HL-60 (cell line): ENCODE data around the gene GRK6.
A peak's percentile ranks its signal among the peaks of the same experiment; 100 is the strongest.

Experiments used
- DNase-seq, 2 experiments: peaks; one replicate each; pipeline ENCODE4 v3.0.0-alpha.2; 2010 to 2020; ENCODE audit warnings: low read depth in 1 of 2, low spot score in 1 of 2
- H3K27ac ChIP-seq: fragments of 250-450 bp; sonication (Bioruptor Pico); replicated peaks from 2 replicates; pipeline ENCODE4 v1.5.1; 2020; ENCODE audit warnings: mild to moderate bottlenecking, moderate library complexity
- H3K27me3 ChIP-seq: fragments of 250-450 bp; sonication (Bioruptor Pico); 2 replicates; pipeline ENCODE4 v1.5.1; 2021; ENCODE audit warnings: mild to moderate bottlenecking, moderate library complexity; ENCODE audit not compliant: insufficient read depth, poor library complexity, severe bottlenecking
- H3K4me3 ChIP-seq: replicated peaks from 2 replicates; pipeline ENCODE4 v1.5.1; 2011; ENCODE audit warnings: mild to moderate bottlenecking, control low read depth, low read length; ENCODE audit not compliant: insufficient read depth
- GABPA ChIP-seq: IDR thresholded peaks from 2 replicates; pipeline ENCODE4 v1.6.1; 2012; ENCODE audit warnings: low read depth
- POLR2AphosphoS5 ChIP-seq: IDR thresholded peaks from 2 replicates; pipeline ENCODE4 v1.6.1; 2012; ENCODE audit warnings: low read depth
- SPI1 ChIP-seq: IDR thresholded peaks from 2 replicates; pipeline ENCODE4 v1.6.1; 2012; ENCODE audit warnings: low read depth, mild to moderate bottlenecking, borderline replicate concordance
- TF ChIP-seq, protein P1 (sequence below): IDR thresholded peaks from one replicate; pipeline ENCODE4 v1.5.1; 2011; ENCODE audit warnings: low read length, control low read depth, inconsistent platforms; ENCODE audit not compliant: insufficient read depth
- TF ChIP-seq, protein P2 (sequence below): IDR thresholded peaks from 2 replicates; pipeline ENCODE4 v1.6.1; 2012; ENCODE audit warnings: low read depth; ENCODE audit not compliant: insufficient replicate concordance

Gene GRK6

DNA sequence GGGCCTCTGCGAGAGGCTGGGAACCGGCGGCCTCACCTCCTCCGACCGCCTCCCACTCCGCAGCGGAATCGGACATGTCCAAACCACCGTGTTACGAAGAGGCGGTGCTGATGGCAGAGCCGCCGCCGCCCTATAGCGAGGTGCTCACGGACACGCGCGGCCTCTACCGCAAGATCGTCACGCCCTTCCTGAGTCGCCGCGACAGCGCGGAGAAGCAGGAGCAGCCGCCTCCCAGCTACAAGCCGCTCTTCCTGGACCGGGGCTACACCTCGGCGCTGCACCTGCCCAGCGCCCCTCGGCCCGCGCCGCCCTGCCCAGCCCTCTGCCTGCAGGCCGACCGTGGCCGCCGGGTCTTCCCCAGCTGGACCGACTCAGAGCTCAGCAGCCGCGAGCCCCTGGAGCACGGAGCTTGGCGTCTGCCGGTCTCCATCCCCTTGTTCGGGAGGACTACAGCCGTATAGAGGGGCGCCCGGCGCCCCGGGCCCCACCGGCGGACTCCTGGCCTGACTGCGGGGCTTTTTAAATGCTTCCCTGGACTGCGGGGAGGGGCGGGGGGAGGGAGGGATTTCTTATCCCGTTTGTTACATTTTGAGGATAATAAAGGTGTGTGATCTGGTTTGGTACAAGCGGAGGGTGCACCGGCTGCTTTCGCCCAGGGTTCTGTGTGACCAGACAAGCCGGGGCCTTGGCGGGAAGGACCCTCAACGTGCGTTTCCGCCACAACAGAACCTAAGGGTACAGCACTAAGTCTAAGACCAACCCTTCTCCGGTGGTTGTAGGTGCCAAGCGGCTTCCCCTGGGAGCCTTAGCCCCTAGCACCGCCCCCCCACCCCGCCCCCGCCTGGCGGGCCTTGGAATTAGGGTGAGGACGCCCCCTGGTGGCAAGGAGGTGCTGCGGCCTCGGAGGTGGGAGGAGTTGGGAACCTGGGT lies 29.4 kb downstream of the GRK6 start:
- TF ChIP-seq, protein P1, sequence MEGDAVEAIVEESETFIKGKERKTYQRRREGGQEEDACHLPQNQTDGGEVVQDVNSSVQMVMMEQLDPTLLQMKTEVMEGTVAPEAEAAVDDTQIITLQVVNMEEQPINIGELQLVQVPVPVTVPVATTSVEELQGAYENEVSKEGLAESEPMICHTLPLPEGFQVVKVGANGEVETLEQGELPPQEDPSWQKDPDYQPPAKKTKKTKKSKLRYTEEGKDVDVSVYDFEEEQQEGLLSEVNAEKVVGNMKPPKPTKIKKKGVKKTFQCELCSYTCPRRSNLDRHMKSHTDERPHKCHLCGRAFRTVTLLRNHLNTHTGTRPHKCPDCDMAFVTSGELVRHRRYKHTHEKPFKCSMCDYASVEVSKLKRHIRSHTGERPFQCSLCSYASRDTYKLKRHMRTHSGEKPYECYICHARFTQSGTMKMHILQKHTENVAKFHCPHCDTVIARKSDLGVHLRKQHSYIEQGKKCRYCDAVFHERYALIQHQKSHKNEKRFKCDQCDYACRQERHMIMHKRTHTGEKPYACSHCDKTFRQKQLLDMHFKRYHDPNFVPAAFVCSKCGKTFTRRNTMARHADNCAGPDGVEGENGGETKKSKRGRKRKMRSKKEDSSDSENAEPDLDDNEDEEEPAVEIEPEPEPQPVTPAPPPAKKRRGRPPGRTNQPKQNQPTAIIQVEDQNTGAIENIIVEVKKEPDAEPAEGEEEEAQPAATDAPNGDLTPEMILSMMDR, result peak; percentile 85
- TF ChIP-seq GABPA (peak; percentile 19; the same call in 1 of the 2 replicates), SPI1 (no peak), POLR2AphosphoS5 (peak; percentile 16)
- TF ChIP-seq, protein P2, sequence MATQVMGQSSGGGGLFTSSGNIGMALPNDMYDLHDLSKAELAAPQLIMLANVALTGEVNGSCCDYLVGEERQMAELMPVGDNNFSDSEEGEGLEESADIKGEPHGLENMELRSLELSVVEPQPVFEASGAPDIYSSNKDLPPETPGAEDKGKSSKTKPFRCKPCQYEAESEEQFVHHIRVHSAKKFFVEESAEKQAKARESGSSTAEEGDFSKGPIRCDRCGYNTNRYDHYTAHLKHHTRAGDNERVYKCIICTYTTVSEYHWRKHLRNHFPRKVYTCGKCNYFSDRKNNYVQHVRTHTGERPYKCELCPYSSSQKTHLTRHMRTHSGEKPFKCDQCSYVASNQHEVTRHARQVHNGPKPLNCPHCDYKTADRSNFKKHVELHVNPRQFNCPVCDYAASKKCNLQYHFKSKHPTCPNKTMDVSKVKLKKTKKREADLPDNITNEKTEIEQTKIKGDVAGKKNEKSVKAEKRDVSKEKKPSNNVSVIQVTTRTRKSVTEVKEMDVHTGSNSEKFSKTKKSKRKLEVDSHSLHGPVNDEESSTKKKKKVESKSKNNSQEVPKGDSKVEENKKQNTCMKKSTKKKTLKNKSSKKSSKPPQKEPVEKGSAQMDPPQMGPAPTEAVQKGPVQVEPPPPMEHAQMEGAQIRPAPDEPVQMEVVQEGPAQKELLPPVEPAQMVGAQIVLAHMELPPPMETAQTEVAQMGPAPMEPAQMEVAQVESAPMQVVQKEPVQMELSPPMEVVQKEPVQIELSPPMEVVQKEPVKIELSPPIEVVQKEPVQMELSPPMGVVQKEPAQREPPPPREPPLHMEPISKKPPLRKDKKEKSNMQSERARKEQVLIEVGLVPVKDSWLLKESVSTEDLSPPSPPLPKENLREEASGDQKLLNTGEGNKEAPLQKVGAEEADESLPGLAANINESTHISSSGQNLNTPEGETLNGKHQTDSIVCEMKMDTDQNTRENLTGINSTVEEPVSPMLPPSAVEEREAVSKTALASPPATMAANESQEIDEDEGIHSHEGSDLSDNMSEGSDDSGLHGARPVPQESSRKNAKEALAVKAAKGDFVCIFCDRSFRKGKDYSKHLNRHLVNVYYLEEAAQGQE, result no peak
- Histone ChIP-seq H3K27ac (peak overlapping the region; percentile 80), H3K4me3 (peak overlapping the region; percentile 75), H3K27me3 (no peaks in the 10 kb centered on the region)
- DNase-seq, result peak; percentile 80 to 94

DNA sequence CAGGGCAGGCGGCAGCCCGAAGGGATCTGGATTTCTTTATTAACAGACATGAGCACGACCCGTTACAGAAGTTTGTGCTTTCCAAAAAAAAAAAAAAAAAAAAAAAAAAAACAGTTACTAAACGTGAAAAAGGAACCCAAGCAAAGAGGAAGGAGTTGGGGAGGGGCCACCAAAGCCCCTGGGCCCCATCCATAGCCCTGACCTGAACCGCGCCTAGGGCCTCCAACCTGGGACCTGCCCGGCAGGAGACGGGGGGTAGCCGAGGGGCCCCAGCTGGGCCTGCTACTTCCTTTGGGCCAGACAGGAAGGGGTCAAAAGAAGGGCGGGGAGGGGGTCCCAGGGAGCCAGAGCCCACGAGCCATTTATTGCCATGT lies 30.1 kb downstream of the GRK6 start:
- Histone ChIP-seq H3K4me3 (no peak overlapping the region), H3K27me3 (no peaks in the 10 kb centered on the region), H3K27ac (no peak overlapping the region)
- no peak for DNase-seq
- TF ChIP-seq SPI1, result no peak

DNA sequence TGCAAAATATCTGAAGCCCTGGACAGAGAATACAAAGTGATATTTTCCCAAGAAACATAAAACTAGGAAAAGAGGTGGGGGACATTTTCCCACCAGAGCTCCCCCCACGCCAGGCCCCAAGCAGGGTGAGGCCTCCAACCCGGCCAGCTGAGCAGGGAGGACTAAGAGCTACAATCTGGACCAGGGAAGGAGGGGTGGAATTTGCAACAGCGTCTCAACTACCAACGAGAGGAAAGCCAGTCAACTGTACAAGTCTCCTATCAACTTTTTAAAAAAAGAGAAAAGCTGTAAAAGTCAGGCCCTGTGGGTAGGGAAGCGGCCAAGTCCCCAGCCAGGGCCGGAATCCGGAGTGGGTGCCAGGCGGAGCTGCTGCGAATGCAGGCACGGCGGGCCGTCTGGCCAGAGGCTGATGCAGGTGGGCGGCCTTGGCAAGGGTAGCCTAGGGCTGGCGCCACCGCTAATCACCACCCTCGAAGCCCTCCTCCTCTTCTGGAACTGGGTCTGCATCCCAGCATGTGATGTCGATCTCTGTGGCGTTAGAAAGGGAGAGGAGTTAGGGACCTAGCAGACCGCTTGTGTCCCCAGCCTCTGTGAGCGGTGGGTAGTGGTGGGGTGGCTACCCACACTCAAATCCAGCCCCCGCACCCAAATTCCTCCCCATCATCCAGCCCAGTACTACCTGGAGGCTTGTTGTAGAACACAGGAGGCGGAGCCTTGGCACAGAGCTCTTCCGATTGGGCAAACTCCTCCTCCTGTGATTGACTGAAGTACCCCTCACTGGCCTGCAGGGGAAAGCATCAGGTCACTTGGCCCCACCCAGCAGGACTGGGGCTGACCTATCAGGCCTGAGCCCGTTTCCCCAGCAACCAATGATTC lies 30.7 kb downstream of the GRK6 start:
- peak; percentile 91 to 94 for DNase-seq
- H3K4me3 ChIP-seq, result no peak overlapping the region
- no peak overlapping the region for H3K27ac ChIP-seq
- TF ChIP-seq POLR2AphosphoS5, result no peak
- no peak for TF ChIP-seq SPI1
- TF ChIP-seq, protein P1, result peak; percentile 24
- H3K27me3 ChIP-seq, result no peaks in the 10 kb centered on the region

DNA sequence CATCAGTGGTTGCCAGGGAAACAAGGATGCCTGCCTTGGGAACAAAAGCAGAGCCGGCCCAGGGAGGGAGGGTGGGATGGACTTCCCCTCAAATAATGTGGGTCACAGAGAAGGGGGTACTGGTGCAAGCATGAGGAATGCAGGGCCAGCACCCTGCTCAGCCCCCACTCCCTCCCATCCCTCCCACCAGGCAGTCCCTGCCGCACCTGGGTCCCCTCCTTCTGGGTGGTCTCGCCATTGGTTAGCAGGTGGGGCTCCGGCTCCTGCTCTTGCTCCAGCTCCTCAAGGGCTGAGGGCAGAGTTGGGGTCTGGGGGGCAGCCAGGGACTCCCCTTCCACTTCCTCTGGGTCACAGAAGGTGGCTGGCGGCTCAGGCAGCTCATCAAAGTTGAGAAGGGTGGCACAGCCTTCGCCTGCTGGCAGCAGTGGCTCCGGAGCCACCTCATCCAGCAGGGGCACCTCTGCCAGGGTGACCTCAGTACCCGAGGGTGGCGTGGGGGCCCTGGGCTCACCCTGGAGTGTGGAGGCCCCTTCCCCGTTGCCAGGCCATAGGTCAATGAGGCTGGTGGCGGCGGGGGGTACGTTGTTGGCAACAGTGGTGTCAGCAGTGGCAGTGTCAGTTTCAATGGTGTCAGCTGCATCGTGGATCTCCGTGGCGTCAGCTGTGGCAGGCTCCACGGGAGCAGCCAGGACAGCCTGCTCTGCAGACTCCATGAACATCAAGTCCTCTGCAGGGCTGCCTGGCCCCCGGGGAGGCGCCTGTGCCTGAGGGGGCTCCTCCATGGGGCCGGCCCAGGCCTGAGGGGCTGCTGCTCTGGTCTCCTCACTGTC lies 31.6 kb downstream of the GRK6 start:
- Histone ChIP-seq H3K27me3 (no peaks in the 10 kb centered on the region), H3K4me3 (no peak overlapping the region), H3K27ac (peak overlapping the region; percentile 33)
- TF ChIP-seq SPI1, result no peak
- TF ChIP-seq, protein P1, result no peak
- TF ChIP-seq, protein P2, result no peak
- DNase-seq, result no peak
